ENCODE results near the gene XYLT1.

The XYLT1 gene

GRCh38 chr16:17450291-17450690 is 20.5 kb downstream of the XYLT1 start:
- Histone ChIP-seq H3K9me3 (ENCODE audit: control insufficient read depth, low read length) (no peaks in the 10 kb centered on the region), H2BK15ac (ENCODE audit: low read depth, poor library complexity, severe bottlenecking) (no peak overlapping the region), H2AK5ac (ENCODE audit: low read length, severe bottlenecking) (no peak overlapping the region), H2BK5ac (ENCODE audit: low read depth, low read length, poor library complexity, severe bottlenecking) (no peak overlapping the region), H3K4me1 (ENCODE audit: control insufficient read depth, insufficient read depth, low read depth, low read length) (no peaks in the 10 kb centered on the region), H3K36me3 (ENCODE audit: control insufficient read depth in 1 of 2, insufficient read depth in 2 of 2, low read depth in 1 of 2, low read length in 2 of 2) (peaks cover 0 to 14% of the 10 kb centered on the region in 2 experiments), H3K79me1 (replicated peaks; ENCODE audit: low read length, poor library complexity, severe bottlenecking) (no peaks in the 10 kb centered on the region), H4K8ac (ENCODE audit: low read length) (no peak overlapping the region), H3K23ac (ENCODE audit: low read length in 2 of 2) (no peak overlapping the region), H3K18ac (ENCODE audit: low read depth in 1 of 2, low read length in 2 of 2) (no peak overlapping the region), H4K91ac (ENCODE audit: low read length) (no peak overlapping the region), H3K4ac (ENCODE audit: low read depth in 1 of 2, low read length in 2 of 2) (no peak overlapping the region), H3K9ac (ENCODE audit: low read length) (no peak overlapping the region), H3K27me3 (ENCODE audit: control insufficient read depth in 1 of 2, insufficient read depth in 1 of 2, low read length in 2 of 2) (no peaks in the 10 kb centered on the region), H3K4me2 (ENCODE audit: low read length, poor library complexity, severe bottlenecking) (no peak overlapping the region), H3K14ac (ENCODE audit: low read length in 2 of 2) (no peak overlapping the region), H2AFZ (ENCODE audit: low read depth, low read length) (no peak overlapping the region), H3K4me3 (ENCODE audit: insufficient read depth in 1 of 2, low read depth in 1 of 2, low read length in 2 of 2) (no peak overlapping the region), H2BK120ac (ENCODE audit: low read depth, low read length) (no peak overlapping the region), H2BK12ac (ENCODE audit: low read length in 2 of 2) (no peak overlapping the region), H3K27ac (ENCODE audit: low read length, poor library complexity, severe bottlenecking) (no peak overlapping the region)
- no peak for DNase-seq
- WGBS = 85% methylated on average over 4 of the region's 7 CpGs

- Histone ChIP-seq H3K4me2 (ENCODE audit: low read length, poor library complexity, severe bottlenecking) (no peak overlapping the region), H4K91ac (ENCODE audit: low read length) (no peak overlapping the region)
- 84% methylated on average over 14 of the region's 15 CpGs for WGBS
Measured at GRCh38 chr16:17448640-17449638, 21.8 kb downstream of the XYLT1 start.

GRCh38 chr16:17447101-17447569 is 23.6 kb downstream of the XYLT1 start:
- Histone ChIP-seq H3K4me3 (ENCODE audit: insufficient read depth in 1 of 2, low read depth in 1 of 2, low read length in 2 of 2) (no peak overlapping the region), H3K23ac (ENCODE audit: low read length in 2 of 2) (no peak overlapping the region), H2BK12ac (ENCODE audit: low read length in 2 of 2) (no peak overlapping the region), H2AFZ (ENCODE audit: low read depth, low read length) (no peak overlapping the region), H3K4me1 (ENCODE audit: control insufficient read depth, insufficient read depth, low read depth, low read length) (no peaks in the 10 kb centered on the region), H3K27me3 (ENCODE audit: control insufficient read depth in 1 of 2, insufficient read depth in 1 of 2, low read length in 2 of 2) (no peaks in the 10 kb centered on the region), H3K36me3 (ENCODE audit: control insufficient read depth in 1 of 2, insufficient read depth in 2 of 2, low read depth in 1 of 2, low read length in 2 of 2) (peaks cover 0 to 14% of the 10 kb centered on the region in 2 experiments), H3K18ac (ENCODE audit: low read depth in 1 of 2, low read length in 2 of 2) (no peak overlapping the region), H3K14ac (ENCODE audit: low read length in 2 of 2) (no peak overlapping the region), H2BK120ac (ENCODE audit: low read depth, low read length) (no peak overlapping the region), H3K9ac (ENCODE audit: low read length) (no peak overlapping the region), H2AK5ac (ENCODE audit: low read length, severe bottlenecking) (no peak overlapping the region), H2BK5ac (ENCODE audit: low read depth, low read length, poor library complexity, severe bottlenecking) (no peak overlapping the region), H4K91ac (ENCODE audit: low read length) (no peak overlapping the region), H4K8ac (ENCODE audit: low read length) (no peak overlapping the region), H3K4ac (ENCODE audit: low read depth in 1 of 2, low read length in 2 of 2) (no peak overlapping the region), H3K9me3 (ENCODE audit: control insufficient read depth, low read length) (no peaks in the 10 kb centered on the region), H3K79me1 (replicated peaks; ENCODE audit: low read length, poor library complexity, severe bottlenecking) (no peaks in the 10 kb centered on the region), H3K4me2 (ENCODE audit: low read length, poor library complexity, severe bottlenecking) (no peak overlapping the region), H3K27ac (ENCODE audit: low read length, poor library complexity, severe bottlenecking) (no peak overlapping the region), H2BK15ac (ENCODE audit: low read depth, poor library complexity, severe bottlenecking) (no peak overlapping the region)
- no peak for DNase-seq
- WGBS = 56% methylated on average over 5 of the region's 5 CpGs

More at GRCh38 chr16:17448640-17449638, 21.8 kb downstream of the XYLT1 start:
- Histone ChIP-seq H3K36me3 (ENCODE audit: control insufficient read depth in 1 of 2, insufficient read depth in 2 of 2, low read depth in 1 of 2, low read length in 2 of 2) (peaks cover 0 to 14% of the 10 kb centered on the region in 2 experiments), H2BK120ac (ENCODE audit: low read depth, low read length) (no peak overlapping the region), H2AFZ (ENCODE audit: low read depth, low read length) (no peak overlapping the region), H2BK12ac (ENCODE audit: low read length in 2 of 2) (no peak overlapping the region), H2BK5ac (ENCODE audit: low read depth, low read length, poor library complexity, severe bottlenecking) (no peak overlapping the region), H3K27ac (ENCODE audit: low read length, poor library complexity, severe bottlenecking) (no peak overlapping the region), H3K79me1 (replicated peaks; ENCODE audit: low read length, poor library complexity, severe bottlenecking) (no peaks in the 10 kb centered on the region), H3K9ac (ENCODE audit: low read length) (no peak overlapping the region), H3K4ac (ENCODE audit: low read depth in 1 of 2, low read length in 2 of 2) (no peak overlapping the region), H3K18ac (ENCODE audit: low read depth in 1 of 2, low read length in 2 of 2) (no peak overlapping the region), H3K27me3 (ENCODE audit: control insufficient read depth in 1 of 2, insufficient read depth in 1 of 2, low read length in 2 of 2) (no peaks in the 10 kb centered on the region), H2AK5ac (ENCODE audit: low read length, severe bottlenecking) (no peak overlapping the region), H2BK15ac (ENCODE audit: low read depth, poor library complexity, severe bottlenecking) (no peak overlapping the region), H3K4me1 (ENCODE audit: control insufficient read depth, insufficient read depth, low read depth, low read length) (no peaks in the 10 kb centered on the region), H4K8ac (ENCODE audit: low read length) (no peak overlapping the region), H3K9me3 (ENCODE audit: control insufficient read depth, low read length) (no peaks in the 10 kb centered on the region), H3K23ac (ENCODE audit: low read length in 2 of 2) (no peak overlapping the region), H3K14ac (ENCODE audit: low read length in 2 of 2) (no peak overlapping the region), H3K4me3 (ENCODE audit: insufficient read depth in 1 of 2, low read depth in 1 of 2, low read length in 2 of 2) (no peak overlapping the region)
- DNase-seq = no peak

GRCh38 chr16:17446661-17447060 is 24.1 kb downstream of the XYLT1 start:
- H3K9ac ChIP-seq (ENCODE audit: low read length) = no peak overlapping the region

More at GRCh38 chr16:17446661-17447060, 24.1 kb downstream of the XYLT1 start:
- Histone ChIP-seq H2BK5ac (ENCODE audit: low read depth, low read length, poor library complexity, severe bottlenecking) (no peak overlapping the region), H2BK120ac (ENCODE audit: low read depth, low read length) (no peak overlapping the region), H3K79me1 (replicated peaks; ENCODE audit: low read length, poor library complexity, severe bottlenecking) (no peaks in the 10 kb centered on the region), H2BK15ac (ENCODE audit: low read depth, poor library complexity, severe bottlenecking) (no peak overlapping the region), H3K4ac (ENCODE audit: low read depth in 1 of 2, low read length in 2 of 2) (no peak overlapping the region), H3K4me3 (ENCODE audit: insufficient read depth in 1 of 2, low read depth in 1 of 2, low read length in 2 of 2) (no peak overlapping the region), H3K4me1 (ENCODE audit: control insufficient read depth, insufficient read depth, low read depth, low read length) (no peaks in the 10 kb centered on the region), H4K8ac (ENCODE audit: low read length) (no peak overlapping the region), H2BK12ac (ENCODE audit: low read length in 2 of 2) (no peak overlapping the region), H4K91ac (ENCODE audit: low read length) (no peak overlapping the region), H3K14ac (ENCODE audit: low read length in 2 of 2) (no peak overlapping the region), H3K27me3 (ENCODE audit: control insufficient read depth in 1 of 2, insufficient read depth in 1 of 2, low read length in 2 of 2) (no peaks in the 10 kb centered on the region), H3K23ac (ENCODE audit: low read length in 2 of 2) (no peak overlapping the region), H3K9me3 (ENCODE audit: control insufficient read depth, low read length) (no peaks in the 10 kb centered on the region), H3K18ac (ENCODE audit: low read depth in 1 of 2, low read length in 2 of 2) (no peak overlapping the region), H3K36me3 (ENCODE audit: control insufficient read depth in 1 of 2, insufficient read depth in 2 of 2, low read depth in 1 of 2, low read length in 2 of 2) (peaks cover 0 to 14% of the 10 kb centered on the region in 2 experiments), H2AK5ac (ENCODE audit: low read length, severe bottlenecking) (no peak overlapping the region), H3K4me2 (ENCODE audit: low read length, poor library complexity, severe bottlenecking) (no peak overlapping the region), H3K27ac (ENCODE audit: low read length, poor library complexity, severe bottlenecking) (no peak overlapping the region), H2AFZ (ENCODE audit: low read depth, low read length) (no peak overlapping the region)
- WGBS = 53% methylated on average over 10 of the region's 10 CpGs
- no peak for DNase-seq

Measured in mesenchymal stem cell (in vitro differentiated cells and primary cell).